Lung microvascular endothelial cell (primary cell): Measurements from ENCODE around the gene SAMD15. TPM values are rescaled to one million over a fixed set of nuclear protein-coding genes. Genes with fewer than 3 reads are reported as not detected.
A peak's percentile ranks its signal among the peaks of the same experiment; 100 is the strongest.
"Not testable (repeated sequence)": the region's sequence is repeated elsewhere in the genome, so short reads cannot be mapped to it uniquely, and the experiment has no call there.

Source experiments
- DNase-seq, 2 donors: peaks; one replicate each; pipeline versions ENCODE4 v3.0.0 to v3.0.0-alpha.2; 2010; ENCODE audit warnings: low read depth in 2 of 2
- total RNA-seq: library from RNA; depleted of rRNA; stranded (reverse); fragments of >200 nt; gene quantifications from 2 replicates; pipeline ENCODE4 v1.2.1, GENCODE V29; 2014

SAMD15 gene
- 0.40 and 0.44 TPM in 2 replicates for total RNA-seq

DNA sequence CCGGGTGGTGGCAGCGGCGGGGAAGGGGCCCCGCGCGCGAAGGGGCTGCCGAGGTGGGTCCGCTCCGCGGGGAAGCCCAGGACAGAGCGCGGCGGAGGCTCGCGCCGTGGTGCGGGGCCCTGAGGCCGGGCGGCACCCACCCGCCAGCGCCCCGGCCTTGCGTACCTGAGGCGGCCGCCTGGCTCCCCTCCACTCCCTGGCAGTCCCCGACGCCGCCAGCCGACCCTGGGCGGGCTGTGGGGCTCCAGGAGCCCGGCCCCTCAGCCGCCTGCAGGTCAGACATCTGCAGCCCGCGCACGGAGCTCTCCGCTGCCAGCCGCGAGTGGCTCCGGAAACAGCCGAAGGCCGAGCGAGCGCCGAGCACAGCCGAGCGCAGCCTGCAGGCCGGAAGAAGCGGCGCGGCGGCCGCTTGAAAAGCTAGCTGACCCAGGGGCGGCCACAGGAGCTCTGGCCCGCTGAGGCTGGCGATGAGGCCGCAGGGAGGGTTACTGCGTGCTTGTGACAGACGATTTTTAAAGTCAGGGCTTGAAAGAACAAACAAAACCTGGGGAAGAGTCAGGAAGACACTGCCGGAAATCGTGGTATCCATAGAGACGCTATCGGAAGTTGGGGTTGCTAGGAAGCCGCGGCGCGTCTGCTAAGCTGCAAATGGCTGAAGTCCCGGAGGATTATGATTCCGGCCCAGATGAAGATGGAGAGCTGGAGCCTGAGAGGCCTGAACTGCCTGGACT, at the start of gene SAMD15, which contains the start of gene TMED8:
TSS of gene SAMD15 (plus strand) at position 609 of the 731 bp plus-strand sequence. CDS start at position 649, 40 bp downstream.
TSS of gene TMED8 (minus strand) at position 324 of the 731 bp plus-strand sequence. CDS start at position 283, 41 bp downstream.
- peak; percentile 88 for DNase-seq

DNA sequence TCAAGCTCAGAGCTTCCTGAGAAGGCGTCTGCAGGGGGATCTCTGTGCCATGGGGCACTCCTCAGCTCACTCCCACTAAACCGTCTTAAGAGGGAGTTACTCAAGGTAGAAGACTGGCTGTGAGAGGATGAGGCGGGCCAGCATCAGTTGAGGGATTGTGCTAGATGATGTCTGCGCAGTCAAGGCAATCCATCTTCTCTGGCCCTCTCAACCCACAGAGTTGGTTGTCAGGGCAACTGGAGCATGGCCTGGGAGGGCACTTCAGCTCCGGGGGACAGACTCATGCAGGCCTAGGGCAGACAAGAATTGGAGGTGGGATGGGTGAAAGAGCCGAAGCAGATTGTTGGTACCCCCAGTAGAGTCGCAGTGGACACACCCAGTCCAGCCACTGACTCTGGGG, 47.3 kb upstream of the SAMD15 start:
- DNase-seq: no peak

DNA sequence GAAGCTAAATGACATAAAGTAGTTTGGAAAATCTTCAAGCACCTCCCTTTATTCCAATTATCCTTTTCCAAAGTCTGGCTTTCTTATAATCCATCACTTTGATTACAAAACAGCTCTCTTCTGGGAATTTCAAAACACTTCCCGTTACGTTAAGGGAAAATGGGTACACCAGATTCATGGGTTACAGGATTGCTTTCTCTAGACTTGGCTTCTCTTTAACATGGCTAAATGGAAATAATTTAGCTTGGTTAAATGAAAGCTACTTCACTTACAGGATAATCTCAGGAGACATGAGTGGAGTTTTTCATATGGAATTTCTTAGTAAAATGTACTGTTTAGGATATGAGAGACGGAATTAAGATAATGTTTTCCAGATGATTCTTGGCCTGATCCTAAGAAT, 41.6 kb upstream of the SAMD15 start:
- DNase-seq: no peak

DNA sequence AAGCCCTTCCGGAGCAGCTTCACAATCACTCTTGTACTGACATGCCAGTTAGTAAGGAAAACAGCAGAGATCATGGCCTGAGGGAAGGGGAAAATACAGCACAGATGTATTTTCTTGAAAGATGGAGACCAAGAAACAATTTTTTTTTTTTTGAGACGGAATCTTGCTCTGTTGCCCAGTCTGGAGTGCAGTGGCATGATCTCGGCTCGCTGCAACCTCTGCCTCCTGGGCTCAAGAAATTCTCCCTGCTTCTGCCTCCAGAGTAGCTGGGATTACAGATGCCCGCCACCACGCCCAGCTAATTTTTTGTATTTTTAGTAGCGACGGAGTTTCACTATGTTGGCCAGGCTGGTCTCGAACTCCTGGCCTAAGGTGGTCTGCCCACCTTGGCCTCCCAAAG, 39.9 kb upstream of the SAMD15 start:
- DNase-seq: not testable (repeated sequence)

DNA sequence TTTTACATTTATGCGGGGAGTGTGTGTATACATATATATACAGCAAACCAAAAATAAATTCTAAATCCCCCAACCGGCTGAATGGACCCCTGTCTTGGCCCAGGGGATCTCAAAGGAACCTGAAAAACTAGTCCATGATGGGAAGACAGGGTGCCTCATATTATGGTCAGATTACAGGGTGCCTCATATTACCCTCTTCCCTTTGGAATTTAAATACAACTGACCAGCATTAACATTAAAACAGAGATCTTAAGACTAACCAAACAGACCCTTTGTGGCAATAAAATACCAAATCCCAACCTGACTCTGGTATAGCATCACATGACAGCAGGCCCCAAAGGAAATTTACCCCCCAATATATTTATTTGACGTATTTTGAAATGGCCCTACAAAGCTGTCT, 39.3 kb upstream of the SAMD15 start:
- no peak for DNase-seq

DNA sequence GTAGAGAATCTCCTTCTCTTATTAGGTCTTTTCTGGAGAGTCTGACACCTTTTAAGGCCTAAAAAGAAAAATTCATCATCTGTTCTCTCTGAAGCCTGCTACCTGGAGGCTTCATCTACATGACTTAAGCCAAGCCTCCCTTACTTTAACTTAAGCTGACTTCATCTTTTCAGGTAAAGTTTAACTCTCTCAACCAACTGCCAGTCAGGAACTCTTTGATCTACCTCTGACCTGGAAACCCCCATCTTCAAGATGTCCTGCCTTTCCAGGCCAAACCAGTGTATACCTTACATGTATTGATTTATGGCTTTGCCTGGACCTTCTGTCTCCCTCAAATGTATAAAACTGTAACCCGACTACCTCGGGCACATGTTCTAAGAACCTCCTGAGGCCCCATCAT, 38.9 kb upstream of the SAMD15 start:
- DNase-seq: no peak

DNA sequence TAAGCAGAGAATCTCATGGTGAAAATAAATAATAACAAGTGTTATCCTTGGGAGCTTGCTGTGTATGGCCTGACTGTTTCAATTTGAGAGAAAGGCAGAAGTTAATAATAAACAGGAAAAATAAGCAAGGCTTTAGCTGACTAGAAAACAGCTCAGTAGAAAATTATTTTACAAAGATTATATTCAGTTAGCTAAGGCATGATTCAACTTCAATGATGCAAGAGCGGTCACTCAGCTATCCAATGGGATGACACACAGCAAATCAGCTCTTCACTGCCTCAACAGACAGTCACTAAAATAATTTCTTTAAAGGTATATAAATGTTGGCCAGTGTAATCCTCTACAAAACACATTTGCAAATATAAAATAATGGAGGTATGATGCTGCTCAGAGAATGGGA, 37.8 kb upstream of the SAMD15 start:
- no peak for DNase-seq

DNA sequence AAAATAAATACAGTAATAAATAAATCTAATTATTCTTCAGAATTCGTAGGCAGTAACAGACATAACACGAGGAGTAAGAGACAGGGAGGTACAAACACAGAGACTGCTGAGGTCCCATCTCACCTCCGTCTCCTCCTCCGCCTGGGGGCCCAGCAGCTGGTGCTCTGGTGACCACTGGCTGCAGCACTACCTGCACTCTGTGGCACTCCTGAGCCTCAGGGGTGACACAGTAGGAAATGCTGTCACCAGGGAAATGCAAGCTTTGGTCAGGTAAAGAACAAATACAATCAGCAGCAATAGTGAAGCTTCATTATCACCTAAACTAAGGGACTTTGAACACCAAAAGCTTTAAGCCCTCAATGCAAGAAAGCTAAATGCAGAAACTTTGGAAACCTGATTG, 36.8 kb upstream of the SAMD15 start:
- DNase-seq: no peak

DNA sequence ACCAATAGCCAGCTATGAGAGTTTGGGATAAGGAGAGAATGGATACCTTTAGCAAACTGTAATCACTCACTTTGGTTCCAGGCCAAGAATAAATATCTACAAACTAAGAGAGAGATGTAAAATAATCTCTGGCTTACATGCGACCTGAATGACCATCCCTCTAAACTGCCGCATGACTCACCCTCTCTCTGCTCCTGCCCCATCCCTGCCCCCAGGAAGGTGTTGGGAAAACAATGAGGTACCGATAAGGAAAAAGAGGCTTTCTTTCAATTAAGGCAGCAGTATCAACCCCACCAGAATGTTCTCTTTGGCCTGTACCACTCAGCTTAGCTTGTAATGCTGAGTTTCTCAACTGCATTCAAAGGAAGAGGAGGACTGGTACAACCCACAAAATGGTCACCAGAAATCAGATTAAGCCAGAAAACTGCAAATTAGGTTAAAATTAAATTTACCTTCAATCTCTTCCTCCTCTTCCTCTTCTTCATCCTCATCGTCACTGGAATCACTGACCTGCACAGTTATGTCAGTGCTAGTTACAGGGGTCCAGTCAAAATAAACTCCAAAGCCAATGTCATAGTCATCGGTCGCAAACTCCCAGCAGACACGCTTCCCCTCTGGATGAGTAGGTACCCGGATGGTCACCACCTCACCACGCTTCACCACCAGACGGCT, 34.3 kb upstream of the SAMD15 start:
- DNase-seq: no peak

DNA sequence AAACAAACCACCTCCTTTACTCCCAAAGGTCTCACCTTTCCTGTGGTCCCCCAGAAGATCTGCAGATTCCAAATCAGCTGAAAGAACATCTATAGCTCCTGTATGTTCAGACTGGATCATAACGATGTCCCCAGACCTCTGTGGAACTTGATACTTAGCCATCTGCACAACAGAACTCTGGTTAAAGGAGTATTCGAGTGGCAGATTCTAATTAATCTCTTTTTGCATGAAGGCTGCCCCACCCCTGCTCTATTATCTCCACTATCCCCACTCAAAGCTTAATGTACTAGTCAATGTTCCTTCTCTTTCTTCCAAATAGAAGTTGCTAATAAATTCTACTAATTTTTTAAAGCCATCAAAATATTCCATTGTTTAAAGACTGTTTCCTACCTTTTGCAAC, 33.5 kb upstream of the SAMD15 start:
- DNase-seq: no peak

DNA sequence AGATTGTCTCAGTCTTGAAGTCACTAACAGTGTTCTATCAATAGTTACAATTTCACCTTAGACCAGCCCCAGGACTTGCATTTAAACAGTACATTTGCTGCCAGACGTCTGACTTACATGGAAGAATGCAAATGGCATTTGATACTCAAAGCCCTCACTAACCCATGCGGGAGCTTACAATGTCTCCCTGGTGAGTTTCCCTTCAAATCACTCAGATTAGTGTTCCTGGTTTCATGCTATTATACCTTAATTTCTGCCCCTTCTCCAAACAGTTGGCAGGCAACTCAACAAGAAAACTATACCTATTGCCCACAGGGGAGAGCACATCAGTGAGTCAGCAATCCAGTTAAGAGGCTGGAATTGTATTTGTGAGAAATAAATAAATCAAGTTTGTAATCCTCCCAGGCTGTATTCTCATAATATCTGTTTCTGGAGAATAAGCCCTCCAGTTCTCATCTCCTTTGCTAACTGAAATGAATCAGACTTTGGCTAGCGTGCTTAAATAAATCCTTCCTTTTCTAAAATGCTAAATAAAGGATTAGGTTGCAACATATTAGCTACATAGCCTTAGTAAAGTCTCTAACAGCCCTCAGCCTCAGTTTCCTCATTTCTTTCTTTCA, 32.7 kb upstream of the SAMD15 start:
- no peak for DNase-seq

DNA sequence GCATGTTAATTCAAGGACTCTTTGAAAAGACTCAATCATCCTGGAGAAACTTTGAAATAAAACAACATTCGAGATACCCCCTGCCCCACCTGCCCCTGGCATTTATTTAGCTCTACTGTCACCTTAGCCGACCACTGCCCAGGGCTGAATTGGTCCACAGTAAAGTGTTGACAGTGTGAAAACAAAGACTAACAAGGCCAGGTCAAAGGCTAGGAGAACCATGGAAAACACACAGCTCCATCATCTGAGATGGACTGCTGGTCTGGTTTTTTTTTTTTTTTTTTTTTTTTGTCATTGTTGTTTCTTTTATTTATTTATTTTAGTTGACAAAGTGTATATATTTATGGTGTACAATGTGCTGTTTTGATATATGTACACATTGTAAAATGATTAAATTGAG, 30.7 kb upstream of the SAMD15 start:
- DNase-seq: no peak

DNA sequence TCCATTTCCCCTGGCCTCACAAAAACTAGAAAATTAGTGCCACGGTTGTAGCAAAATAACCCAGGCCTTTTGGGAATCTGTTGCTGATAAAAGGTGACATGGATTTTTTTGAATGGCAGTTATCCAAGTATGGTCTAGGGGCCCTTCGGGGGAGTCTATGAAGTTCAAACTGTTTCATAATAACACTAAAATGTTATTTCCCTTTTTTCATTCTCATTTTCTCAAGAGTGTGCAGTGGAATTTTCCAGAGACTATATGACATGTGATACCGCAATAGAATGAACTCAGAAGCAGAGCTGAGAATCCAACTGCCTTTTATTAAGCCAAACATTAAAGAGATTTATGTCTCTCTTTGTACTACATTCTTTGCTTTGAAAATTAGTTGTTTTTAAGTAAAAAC, 29.4 kb upstream of the SAMD15 start:
- DNase-seq: no peak

DNA sequence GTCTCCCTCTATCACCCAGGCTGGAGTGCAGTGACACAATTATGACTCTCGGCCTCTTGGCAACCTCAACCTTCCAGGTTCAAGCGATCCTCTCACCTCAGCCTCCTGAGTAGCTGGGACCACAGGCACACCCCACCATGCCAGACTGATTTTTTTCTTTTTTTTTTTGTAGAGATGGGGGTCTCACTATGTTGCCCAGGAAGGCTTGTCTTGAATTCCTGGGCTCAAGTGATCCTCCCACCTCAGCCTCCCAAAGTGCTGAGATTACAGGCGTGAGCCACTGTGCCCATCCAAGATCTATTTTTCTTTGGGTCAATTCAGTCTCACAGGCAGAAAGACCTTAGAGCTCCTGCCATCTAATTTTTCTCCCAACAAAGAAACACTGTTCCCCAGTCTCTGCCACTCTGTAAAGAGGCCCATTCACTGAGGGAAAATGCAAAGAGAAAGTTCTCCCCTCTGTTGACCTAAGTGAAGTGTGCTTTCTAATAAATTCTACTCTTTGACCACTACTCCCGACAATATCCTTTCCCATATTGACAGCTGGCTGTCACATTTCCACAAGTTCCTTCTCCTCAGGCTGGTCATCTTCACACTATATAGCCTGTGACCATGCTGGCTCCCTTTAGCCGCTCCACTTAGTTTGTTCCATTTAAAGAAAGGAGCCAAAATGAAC, 23.6 kb upstream of the SAMD15 start:
- DNase-seq: no peak

DNA sequence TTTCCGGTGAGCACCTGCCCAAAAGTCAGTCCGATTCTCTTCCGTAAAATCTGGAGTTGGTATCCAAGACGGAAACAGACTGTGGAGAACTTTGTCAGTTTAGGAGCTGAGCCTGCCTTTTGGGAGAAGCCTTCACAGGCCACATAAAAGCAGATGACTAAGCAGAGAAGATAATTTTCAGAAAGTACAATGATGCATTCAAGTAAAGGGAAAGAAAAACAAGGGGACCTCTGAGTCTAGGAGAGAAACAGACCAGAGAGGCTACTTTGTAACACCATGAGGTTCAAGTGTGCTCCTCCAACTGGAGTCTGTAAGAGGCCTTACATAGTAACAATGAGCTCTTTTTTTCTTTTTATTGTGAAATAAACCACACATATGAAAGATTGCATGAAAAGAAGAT, 21.4 kb upstream of the SAMD15 start:
- no peak for DNase-seq

DNA sequence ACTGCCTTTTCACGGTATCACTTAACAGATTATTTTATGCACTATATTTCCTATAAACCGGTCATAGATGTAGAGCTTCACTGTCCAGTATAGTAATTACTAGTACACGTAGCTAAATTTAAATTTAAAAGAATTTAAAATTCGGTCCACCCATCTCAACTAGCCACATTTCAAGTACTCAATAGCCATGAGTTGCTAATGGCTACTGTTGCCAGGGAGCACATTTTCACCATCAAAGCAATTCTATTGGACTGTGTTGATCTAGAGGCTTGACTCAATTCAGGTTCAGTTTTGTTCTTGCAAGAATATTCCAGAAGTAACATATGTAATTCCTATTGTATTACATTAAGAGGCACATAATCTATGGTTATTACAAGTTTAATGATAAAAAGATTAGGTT, 20.3 kb upstream of the SAMD15 start:
- no peak for DNase-seq

DNA sequence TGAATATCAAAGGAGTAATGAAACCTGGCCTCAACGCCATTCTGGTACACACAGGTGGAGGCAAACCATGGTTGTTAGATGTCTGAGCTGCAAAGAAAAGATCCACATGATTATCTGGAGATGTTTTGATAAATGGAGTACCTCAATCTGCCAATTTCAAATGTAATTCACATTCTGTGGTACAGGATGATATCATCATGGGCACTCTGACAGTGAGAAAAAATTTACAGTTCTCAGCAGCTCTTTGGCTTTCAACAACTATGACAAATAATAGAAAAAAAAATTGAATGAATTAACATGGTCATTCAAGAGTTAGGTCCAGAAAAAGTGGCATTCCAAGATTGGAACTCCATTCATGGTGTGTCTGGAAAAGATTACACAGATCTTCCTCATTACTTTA, 17.6 kb upstream of the SAMD15 start:
- no peak for DNase-seq

DNA sequence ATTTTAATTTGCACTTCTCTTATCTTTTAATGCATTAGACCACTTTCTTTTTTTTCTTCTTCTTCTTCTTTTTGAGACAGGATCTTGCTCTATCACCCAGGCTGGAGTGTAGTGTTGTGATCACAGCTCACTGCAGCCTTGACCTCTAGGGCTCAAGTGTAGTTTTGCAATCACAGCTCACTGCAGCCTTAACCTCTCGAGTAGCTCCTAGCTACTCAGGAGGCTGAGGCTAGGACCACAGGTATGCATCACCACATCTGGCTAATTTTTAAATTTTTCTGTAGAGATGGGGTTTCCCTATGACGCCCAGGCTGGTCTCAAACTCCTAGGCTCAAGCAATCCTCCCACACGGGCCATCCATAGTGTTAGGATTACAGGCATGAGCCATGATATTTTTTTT, 13.0 kb upstream of the SAMD15 start:
- DNase-seq: no peak

DNA sequence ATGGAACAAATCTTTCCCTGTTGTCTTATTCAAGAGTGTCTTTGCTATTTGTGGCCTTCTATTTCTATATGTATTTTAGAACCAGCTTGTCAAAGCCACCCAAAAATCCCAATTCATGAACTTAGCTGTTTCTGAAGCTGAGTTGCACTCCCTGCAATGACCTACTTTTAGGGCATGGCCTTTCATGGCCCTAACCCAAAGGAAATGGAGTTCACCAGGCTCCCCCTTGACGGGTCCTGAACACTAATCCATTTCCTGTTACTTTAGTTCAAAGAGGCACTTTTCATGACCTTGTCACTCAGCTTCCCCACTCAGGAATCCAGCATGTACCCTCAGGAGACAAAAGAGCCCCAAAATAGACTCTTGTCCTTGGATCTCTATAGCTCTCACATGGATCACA, 7.9 kb upstream of the SAMD15 start:
- DNase-seq: no peak

DNA sequence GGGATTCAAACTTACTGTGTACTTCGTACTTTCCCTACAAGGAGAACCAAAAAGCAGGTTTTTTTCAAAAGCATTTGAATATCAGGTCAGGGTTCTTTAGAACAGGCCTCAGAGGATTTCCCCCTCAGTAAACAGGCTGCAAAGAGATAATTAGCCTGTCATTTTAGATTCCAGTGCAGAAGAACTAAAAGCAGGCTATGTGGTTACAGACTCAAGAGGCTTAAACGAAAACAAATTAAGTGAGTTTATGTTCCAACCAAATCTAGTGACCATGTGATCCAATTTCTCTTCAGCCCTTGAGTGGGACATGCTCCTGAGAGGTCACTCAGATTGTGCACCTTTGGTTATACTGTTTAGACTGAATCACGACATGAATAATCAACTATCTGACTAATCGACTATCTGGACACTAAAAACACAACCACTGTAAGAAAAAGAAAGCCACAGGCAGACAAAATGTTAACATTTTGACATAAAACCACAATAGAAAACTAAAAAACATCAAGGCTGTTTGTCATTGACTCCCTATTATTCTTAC, 4.8 kb upstream of the SAMD15 start:
- DNase-seq: peak in 1 of 2 donors; percentile 19

DNA sequence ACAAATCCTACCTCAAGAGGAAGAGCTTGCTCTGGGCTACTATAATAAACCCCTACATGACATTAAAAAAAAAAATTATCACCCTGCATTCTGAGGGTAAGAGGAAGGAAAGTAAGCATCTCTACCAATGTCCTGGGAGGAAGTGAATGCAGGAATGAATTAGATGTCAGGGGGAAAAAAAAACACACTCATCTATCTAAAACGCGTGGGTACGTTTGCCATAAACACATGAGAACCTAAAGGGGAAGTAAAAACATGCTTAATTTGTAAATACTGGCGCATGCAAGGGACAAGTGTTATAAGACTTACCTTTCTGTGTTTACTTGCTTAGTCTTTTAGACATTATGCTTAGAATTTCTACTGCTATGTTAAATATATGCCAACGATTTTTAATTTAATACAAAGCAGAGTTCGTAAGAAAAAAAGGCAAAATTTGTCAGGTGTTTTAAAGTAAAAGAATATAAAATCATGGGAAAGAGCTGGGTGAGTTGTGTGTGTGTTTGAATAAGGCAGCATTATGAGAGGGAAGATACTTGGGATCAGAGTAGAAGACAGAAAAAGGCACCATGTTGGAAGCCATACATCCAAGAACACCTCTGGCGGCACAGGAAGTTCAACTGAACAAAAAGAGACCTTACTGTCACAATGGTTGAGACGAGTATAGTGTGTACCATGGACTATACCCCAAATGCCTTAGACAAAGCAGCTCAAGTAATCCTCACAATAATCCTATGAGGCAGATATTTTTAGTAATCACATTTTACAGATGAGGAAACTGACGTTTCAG, 1.8 kb upstream of the SAMD15 start:
- DNase-seq: no peak
